SK-N-SH treated with all-trans-retinoic acid at 6 μM for 48 hours (cell line): ENCODE measurements around the gene ANKRD17.

Source experiments
- ATAC-seq: fragments of 200-7000 bp; cut with Tn5 transposase; 3 replicates; pipeline ENCODE4 v1.9.1; 2020; ENCODE audit warnings: mild to moderate bottlenecking, moderate library complexity
- ARNTL ChIP-seq: fragments of 450-650 bp; formaldehyde crosslinking; IDR thresholded peaks from 2 replicates; pipeline ENCODE4 v1.5.0; 2020; ENCODE audit warnings: low read depth, mild to moderate bottlenecking, moderate library complexity, borderline replicate concordance
- BACH2 ChIP-seq: fragments of 250-450 bp; sonication (Bioruptor Pico); IDR thresholded peaks from 2 replicates; pipeline ENCODE4 v1.9.0; 2021; ENCODE audit warnings: mild to moderate bottlenecking, borderline replicate concordance
- CSDC2 ChIP-seq: fragments of 250-450 bp; sonication (Bioruptor Pico); IDR thresholded peaks from 2 replicates; pipeline ENCODE4 v1.5.0; 2020; ENCODE audit warnings: mild to moderate bottlenecking, moderate library complexity
- ESRRG ChIP-seq: fragments of 250-450 bp; sonication (Bioruptor Pico); IDR thresholded peaks from 2 replicates; pipeline ENCODE4 v1.6.1; 2021; ENCODE audit warnings: mild to moderate bottlenecking
- GLIS3 ChIP-seq: fragments of 250-450 bp; sonication (Bioruptor Pico); IDR thresholded peaks from 2 replicates; pipeline ENCODE4 v1.5.0; 2020; ENCODE audit warnings: mild to moderate bottlenecking, moderate library complexity
- ISL1 ChIP-seq: fragments of 250-450 bp; sonication (Bioruptor Pico); IDR thresholded peaks from 2 replicates; pipeline ENCODE4 v2.1.2; 2022; ENCODE audit warnings: mild to moderate bottlenecking, moderate library complexity
- POU6F1 ChIP-seq: fragments of 250-450 bp; sonication (Bioruptor Pico); IDR thresholded peaks from 2 replicates; pipeline ENCODE4 v1.8.0; 2021; ENCODE audit warnings: low read depth, mild to moderate bottlenecking, moderate library complexity, borderline replicate concordance
- PPARA ChIP-seq: fragments of 250-450 bp; sonication (Bioruptor Pico); IDR thresholded peaks from 2 replicates; pipeline ENCODE4 v1.5.0; 2020; ENCODE audit warnings: mild to moderate bottlenecking, borderline replicate concordance
- RARB ChIP-seq: fragments of 250-450 bp; sonication (Bioruptor Pico); IDR thresholded peaks from 2 replicates; pipeline ENCODE4 v1.8.0; 2021; ENCODE audit warnings: mild to moderate bottlenecking, moderate library complexity
- SNAI2 ChIP-seq: fragments of 250-450 bp; sonication (Bioruptor Pico); IDR thresholded peaks from 2 replicates; pipeline ENCODE4 v1.5.0; 2020; ENCODE audit warnings: mild to moderate bottlenecking, moderate library complexity
- TCF4 ChIP-seq: fragments of 250-450 bp; sonication (Bioruptor Pico); IDR thresholded peaks from 2 replicates; pipeline ENCODE4 v1.8.0; 2021; ENCODE audit warnings: mild to moderate bottlenecking, moderate library complexity, borderline replicate concordance
- TOX ChIP-seq: fragments of 250-450 bp; sonication (Bioruptor Pico); IDR thresholded peaks from 2 replicates; pipeline ENCODE4 v1.8.0; 2021; ENCODE audit warnings: mild to moderate bottlenecking, moderate library complexity, borderline replicate concordance
- ZC3H10 ChIP-seq: fragments of 250-450 bp; sonication (Bioruptor Pico); IDR thresholded peaks from 2 replicates; pipeline ENCODE4 v1.5.1; 2021; ENCODE audit warnings: mild to moderate bottlenecking, moderate library complexity
- ZFP3 ChIP-seq: fragments of 250-450 bp; sonication (Bioruptor Pico); IDR thresholded peaks from 2 replicates; pipeline ENCODE4 v1.5.0; 2020; ENCODE audit warnings: mild to moderate bottlenecking, moderate library complexity
- ZFP30 ChIP-seq: fragments of 450-650 bp; formaldehyde crosslinking; IDR thresholded peaks from 2 replicates; pipeline ENCODE4 v1.5.0; 2022; ENCODE audit warnings: mild to moderate bottlenecking, moderate library complexity
- ZNF565 ChIP-seq: fragments of 450-650 bp; formaldehyde crosslinking; conservative IDR thresholded peaks from 2 replicates; pipeline ENCODE4 v1.5.0; 2020; ENCODE audit warnings: low read depth, mild to moderate bottlenecking, moderate library complexity
- ZNF70 ChIP-seq: fragments of 450-650 bp; formaldehyde crosslinking; IDR thresholded peaks from 2 replicates; pipeline ENCODE4 v1.5.0; 2020; ENCODE audit warnings: mild to moderate bottlenecking, moderate library complexity
- ZNF8 ChIP-seq: fragments of 450-650 bp; formaldehyde crosslinking; IDR thresholded peaks from 2 replicates; pipeline ENCODE4 v1.5.0; 2020; ENCODE audit warnings: mild to moderate bottlenecking, moderate library complexity
- TF ChIP-seq, protein P1 (sequence below): fragments of 250-450 bp; sonication (Bioruptor Pico); IDR thresholded peaks from 2 replicates; pipeline ENCODE4 v1.8.0; 2020; ENCODE audit warnings: mild to moderate bottlenecking, moderate library complexity, borderline replicate concordance
- TF ChIP-seq, protein P2 (sequence below): fragments of 250-450 bp; sonication (Bioruptor Pico); IDR thresholded peaks from 2 replicates; pipeline ENCODE4 v1.5.1; 2020; ENCODE audit warnings: low read depth, mild to moderate bottlenecking, moderate library complexity
- TF ChIP-seq, protein P3 (sequence below): fragments of 250-450 bp; sonication (Bioruptor Pico); IDR thresholded peaks from 2 replicates; pipeline ENCODE4 v1.5.0; 2020; ENCODE audit warnings: mild to moderate bottlenecking, moderate library complexity

ANKRD17 gene

DNA sequence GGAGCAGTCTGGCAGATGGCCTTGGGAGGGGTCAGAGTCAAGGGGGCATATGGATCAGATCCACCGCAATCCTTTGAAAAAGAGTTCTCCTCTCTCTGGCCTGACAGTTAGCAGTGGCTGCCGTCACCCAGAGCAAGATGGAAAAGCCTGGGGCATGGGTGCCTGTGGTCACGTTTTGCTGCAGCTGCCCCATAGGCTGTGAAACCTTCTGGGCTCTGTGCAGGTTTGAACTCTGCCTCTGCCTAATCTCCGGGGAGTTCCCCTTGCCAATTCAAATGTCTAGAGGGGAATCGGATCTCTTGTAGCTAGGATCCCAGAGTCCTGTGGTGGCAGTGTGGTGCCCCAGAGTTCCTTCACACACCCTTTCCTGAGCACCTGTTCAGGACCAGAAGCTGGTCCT is 23.4 kb upstream of the ANKRD17 start:
- TF ChIP-seq, protein P1, sequence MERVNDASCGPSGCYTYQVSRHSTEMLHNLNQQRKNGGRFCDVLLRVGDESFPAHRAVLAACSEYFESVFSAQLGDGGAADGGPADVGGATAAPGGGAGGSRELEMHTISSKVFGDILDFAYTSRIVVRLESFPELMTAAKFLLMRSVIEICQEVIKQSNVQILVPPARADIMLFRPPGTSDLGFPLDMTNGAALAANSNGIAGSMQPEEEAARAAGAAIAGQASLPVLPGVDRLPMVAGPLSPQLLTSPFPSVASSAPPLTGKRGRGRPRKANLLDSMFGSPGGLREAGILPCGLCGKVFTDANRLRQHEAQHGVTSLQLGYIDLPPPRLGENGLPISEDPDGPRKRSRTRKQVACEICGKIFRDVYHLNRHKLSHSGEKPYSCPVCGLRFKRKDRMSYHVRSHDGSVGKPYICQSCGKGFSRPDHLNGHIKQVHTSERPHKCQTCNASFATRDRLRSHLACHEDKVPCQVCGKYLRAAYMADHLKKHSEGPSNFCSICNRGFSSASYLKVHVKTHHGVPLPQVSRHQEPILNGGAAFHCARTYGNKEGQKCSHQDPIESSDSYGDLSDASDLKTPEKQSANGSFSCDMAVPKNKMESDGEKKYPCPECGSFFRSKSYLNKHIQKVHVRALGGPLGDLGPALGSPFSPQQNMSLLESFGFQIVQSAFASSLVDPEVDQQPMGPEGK, result no peak
- no peak for TF ChIP-seq ZFP3
- TF ChIP-seq ARNTL (CRISPR knock-in tag), result no peak
- TF ChIP-seq CSDC2 (CRISPR knock-in tag), result no peak
- TF ChIP-seq ZNF565 (CRISPR knock-in tag), result no peak
- no peak for TF ChIP-seq TOX (CRISPR knock-in tag)
- TF ChIP-seq SNAI2 (CRISPR knock-in tag), result no peak
- TF ChIP-seq ZNF70 (CRISPR knock-in tag), result no peak
- ATAC-seq, result no peak

- no peak for TF ChIP-seq CSDC2 (CRISPR knock-in tag)
- TF ChIP-seq BACH2 (CRISPR knock-in tag), result no peak
- no peak for TF ChIP-seq ZFP3
- TF ChIP-seq ZNF565 (CRISPR knock-in tag), result no peak
- no peak for TF ChIP-seq POU6F1 (CRISPR knock-in tag)
- TF ChIP-seq, protein P2, sequence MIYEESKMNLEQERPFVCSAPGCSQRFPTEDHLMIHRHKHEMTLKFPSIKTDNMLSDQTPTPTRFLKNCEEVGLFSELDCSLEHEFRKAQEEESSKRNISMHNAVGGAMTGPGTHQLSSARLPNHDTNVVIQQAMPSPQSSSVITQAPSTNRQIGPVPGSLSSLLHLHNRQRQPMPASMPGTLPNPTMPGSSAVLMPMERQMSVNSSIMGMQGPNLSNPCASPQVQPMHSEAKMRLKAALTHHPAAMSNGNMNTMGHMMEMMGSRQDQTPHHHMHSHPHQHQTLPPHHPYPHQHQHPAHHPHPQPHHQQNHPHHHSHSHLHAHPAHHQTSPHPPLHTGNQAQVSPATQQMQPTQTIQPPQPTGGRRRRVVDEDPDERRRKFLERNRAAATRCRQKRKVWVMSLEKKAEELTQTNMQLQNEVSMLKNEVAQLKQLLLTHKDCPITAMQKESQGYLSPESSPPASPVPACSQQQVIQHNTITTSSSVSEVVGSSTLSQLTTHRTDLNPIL (CRISPR knock-in tag), result no peak
- TF ChIP-seq ZNF8 (CRISPR knock-in tag), result no peak
- no peak for TF ChIP-seq PPARA (CRISPR knock-in tag)
- TF ChIP-seq, protein P1, result no peak
- no peak for TF ChIP-seq TCF4 (CRISPR knock-in tag)
- no peak for TF ChIP-seq ISL1 (CRISPR knock-in tag)
- no peak for TF ChIP-seq ZFP30 (CRISPR knock-in tag)
- TF ChIP-seq ZC3H10 (CRISPR knock-in tag), result no peak
- no peak for TF ChIP-seq ZNF70 (CRISPR knock-in tag)
- TF ChIP-seq RARB (CRISPR knock-in tag), result no peak
- TF ChIP-seq ARNTL (CRISPR knock-in tag), result no peak
- ATAC-seq, result no peak
Observed at GRCh38 chr4:73281396-73281795, 22.8 kb upstream of the ANKRD17 start.

DNA sequence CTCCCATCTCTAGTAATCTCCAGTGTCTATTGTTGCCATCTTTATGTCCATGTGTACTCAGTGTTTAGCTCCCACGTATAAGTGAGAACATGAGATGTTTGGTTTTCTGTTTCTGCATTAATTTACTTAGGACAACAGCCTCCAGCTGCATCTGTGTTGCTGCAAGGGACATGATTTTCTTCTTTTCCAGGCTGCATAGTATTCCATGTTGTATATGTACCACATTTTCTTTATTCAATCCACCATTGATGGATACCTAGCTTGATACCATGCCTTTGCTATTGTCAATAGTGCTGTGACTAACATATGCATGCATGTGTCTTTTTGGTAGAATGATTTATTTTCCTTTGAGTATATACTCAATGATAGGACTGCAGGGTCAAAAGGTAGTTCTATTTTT is 18.6 kb upstream of the ANKRD17 start:
- no peak for TF ChIP-seq CSDC2 (CRISPR knock-in tag)
- TF ChIP-seq, protein P3, sequence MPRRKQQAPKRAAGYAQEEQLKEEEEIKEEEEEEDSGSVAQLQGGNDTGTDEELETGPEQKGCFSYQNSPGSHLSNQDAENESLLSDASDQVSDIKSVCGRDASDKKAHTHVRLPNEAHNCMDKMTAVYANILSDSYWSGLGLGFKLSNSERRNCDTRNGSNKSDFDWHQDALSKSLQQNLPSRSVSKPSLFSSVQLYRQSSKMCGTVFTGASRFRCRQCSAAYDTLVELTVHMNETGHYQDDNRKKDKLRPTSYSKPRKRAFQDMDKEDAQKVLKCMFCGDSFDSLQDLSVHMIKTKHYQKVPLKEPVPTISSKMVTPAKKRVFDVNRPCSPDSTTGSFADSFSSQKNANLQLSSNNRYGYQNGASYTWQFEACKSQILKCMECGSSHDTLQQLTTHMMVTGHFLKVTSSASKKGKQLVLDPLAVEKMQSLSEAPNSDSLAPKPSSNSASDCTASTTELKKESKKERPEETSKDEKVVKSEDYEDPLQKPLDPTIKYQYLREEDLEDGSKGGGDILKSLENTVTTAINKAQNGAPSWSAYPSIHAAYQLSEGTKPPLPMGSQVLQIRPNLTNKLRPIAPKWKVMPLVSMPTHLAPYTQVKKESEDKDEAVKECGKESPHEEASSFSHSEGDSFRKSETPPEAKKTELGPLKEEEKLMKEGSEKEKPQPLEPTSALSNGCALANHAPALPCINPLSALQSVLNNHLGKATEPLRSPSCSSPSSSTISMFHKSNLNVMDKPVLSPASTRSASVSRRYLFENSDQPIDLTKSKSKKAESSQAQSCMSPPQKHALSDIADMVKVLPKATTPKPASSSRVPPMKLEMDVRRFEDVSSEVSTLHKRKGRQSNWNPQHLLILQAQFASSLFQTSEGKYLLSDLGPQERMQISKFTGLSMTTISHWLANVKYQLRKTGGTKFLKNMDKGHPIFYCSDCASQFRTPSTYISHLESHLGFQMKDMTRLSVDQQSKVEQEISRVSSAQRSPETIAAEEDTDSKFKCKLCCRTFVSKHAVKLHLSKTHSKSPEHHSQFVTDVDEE (CRISPR knock-in tag), result no peak
- TF ChIP-seq ZFP30 (CRISPR knock-in tag), result no peak
- peak; percentile 54; the same call in 1 of the 2 replicates for TF ChIP-seq ZNF8 (CRISPR knock-in tag)
- no peak for ATAC-seq

DNA sequence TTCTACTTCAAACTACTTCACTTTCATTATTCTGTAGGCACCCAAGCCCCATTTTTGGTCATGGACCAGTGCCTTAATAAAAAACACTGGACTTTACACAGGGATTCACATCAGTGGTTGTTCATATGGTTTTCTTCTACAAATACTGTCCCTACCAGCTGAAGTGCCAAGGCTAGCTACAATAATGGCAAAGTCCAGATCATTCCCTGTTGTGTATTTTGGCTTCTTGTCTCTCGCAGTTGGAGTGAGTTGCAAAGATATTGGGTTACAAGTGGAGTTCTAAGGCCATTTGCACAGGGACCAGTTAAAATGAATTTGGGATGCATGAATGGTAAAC is 16.7 kb upstream of the ANKRD17 start:
- peak; percentile 16; the same call in 1 of the 3 replicates for ATAC-seq
- TF ChIP-seq ZNF70 (CRISPR knock-in tag) (no peak), CSDC2 (CRISPR knock-in tag) (no peak), GLIS3 (CRISPR knock-in tag) (no peak), POU6F1 (CRISPR knock-in tag) (no peak), ESRRG (CRISPR knock-in tag) (no peak), BACH2 (CRISPR knock-in tag) (no peak), ZNF565 (CRISPR knock-in tag) (no peak), ARNTL (CRISPR knock-in tag) (no peak), ISL1 (CRISPR knock-in tag) (no peak), ZNF8 (CRISPR knock-in tag) (no peak)
